Endothelial cell of umbilical vein (primary cell): ENCODE measurements around the gene THSD7A. TPM values are rescaled to one million over a fixed set of nuclear protein-coding genes. Genes with fewer than 3 reads are reported as not detected.

Source experiments
- BruUV-seq: library from RNA; stranded (reverse); fragments of 400-500 nt; replicated peaks from 2 replicates; lab custom pipeline; 2021; lab: Mats Ljungman, UMichigan
- CTCF ChIA-PET: fragments of 300-600, 350-600 bp; sonication (Branson Sonifier 250); formaldehyde crosslinking; loops from one replicate; lab custom pipeline; 2021; ENCODE audit warnings: antibody characterized with exemption, inconsistent platforms; lab: Charles Lee
- POLR2A ChIA-PET: fragments of 300-600, 350-600 bp; sonication (Branson Sonifier 250); formaldehyde crosslinking; loops from one replicate; lab custom pipeline; 2021; ENCODE audit warnings: antibody characterized with exemption, inconsistent platforms; lab: Charles Lee
- DNase-seq: peaks from one replicate; pipeline ENCODE4 v3.0.0-alpha.2; 2011; ENCODE audit warnings: low read depth, low spot score
- FAIRE-seq: peaks from 2 replicates; lab custom pipeline; 2011; peaks lifted over from hg19 to GRCh38; lab: Jason Lieb, UNC
- H2AFZ ChIP-seq: 2 replicates; pipeline ENCODE4 v1.6.0; 2012; ENCODE audit warnings: low read depth, low read length, control low read depth, inconsistent platforms
- H3K27ac ChIP-seq: 2 replicates; pipeline ENCODE4 v1.5.1; 2011; ENCODE audit warnings: low read depth, mild to moderate bottlenecking, control low read depth, low read length, moderate library complexity; ENCODE audit not compliant: insufficient read depth
- H3K27me3 ChIP-seq, 2 experiments: 2 replicates each; pipeline versions ENCODE4 v1.6.0 to v1.6.1; 2011; ENCODE audit warnings: low read length in 2 of 2, mixed read lengths in 1 of 2; ENCODE audit not compliant: control insufficient read depth in 2 of 2, insufficient read depth in 2 of 2
- H3K36me3 ChIP-seq, 2 experiments: 2 replicates in 1 of 2; 3 replicates in 1 of 2; pipeline ENCODE4 v1.5.1; 2011; ENCODE audit warnings: low read length in 2 of 2, mild to moderate bottlenecking in 1 of 2, moderate library complexity in 1 of 2; ENCODE audit not compliant: control insufficient read depth in 2 of 2, insufficient read depth in 2 of 2; ENCODE audit errors: extremely low read depth in 1 of 2
- H3K4me1 ChIP-seq: 3 replicates; pipeline ENCODE4 v1.5.1; 2011; ENCODE audit warnings: mild to moderate bottlenecking, low read length; ENCODE audit not compliant: control insufficient read depth, insufficient read depth; ENCODE audit errors: extremely low read depth
- H3K4me2 ChIP-seq: 2 replicates; pipeline ENCODE4 v1.6.1; 2011; ENCODE audit warnings: low read length, control low read depth, mixed read lengths; ENCODE audit not compliant: insufficient read depth
- H3K4me3 ChIP-seq, 3 experiments: fragments of 200-600 bp in 1 of 3; sonication (generic), shearing (Covaris generic) in 1 of 3; replicated peaks in 1 of 3; 2 replicates each; pipeline ENCODE4 v1.5.1; 2011 to 2016; ENCODE audit warnings: control low read depth in 3 of 3, low read length in 3 of 3, mild to moderate bottlenecking in 2 of 3, inconsistent platforms in 1 of 3, low read depth in 1 of 3, moderate library complexity in 1 of 3; ENCODE audit not compliant: insufficient read depth in 1 of 3
- H3K79me2 ChIP-seq: 2 replicates; pipeline ENCODE4 v1.6.0; 2012; ENCODE audit warnings: low read length, inconsistent platforms; ENCODE audit not compliant: control insufficient read depth, insufficient read depth
- H3K9ac ChIP-seq: replicated peaks from 2 replicates; pipeline ENCODE3; 2011; ENCODE audit warnings: low read length, control low read depth; ENCODE audit not compliant: insufficient read depth; ENCODE audit errors: extremely low read depth
- H3K9me1 ChIP-seq: replicated peaks from 3 replicates; pipeline ENCODE4 v1.6.0; 2011; ENCODE audit warnings: mild to moderate bottlenecking, low read length; ENCODE audit not compliant: control insufficient read depth, insufficient read depth; ENCODE audit errors: extremely low read depth
- H3K9me3 ChIP-seq: replicated peaks from 2 replicates; pipeline ENCODE4 v1.5.1; 2012; ENCODE audit warnings: low read length, inconsistent platforms; ENCODE audit not compliant: control insufficient read depth, insufficient read depth
- H4K20me1 ChIP-seq: replicated peaks from 2 replicates; pipeline ENCODE3; 2011; ENCODE audit warnings: mild to moderate bottlenecking, low read length; ENCODE audit not compliant: control insufficient read depth, insufficient read depth; ENCODE audit errors: extremely low read depth
- EZH2 ChIP-seq: IDR thresholded peaks from 2 replicates; pipeline ENCODE4 v1.6.1; 2012; ENCODE audit warnings: borderline replicate concordance, low read depth, mild to moderate bottlenecking, moderate library complexity, low read length, inconsistent platforms; ENCODE audit not compliant: severe bottlenecking
- FOS ChIP-seq: IDR thresholded peaks from 2 replicates; pipeline ENCODE4 v1.6.1; 2011; ENCODE audit warnings: mild to moderate bottlenecking, low read length, moderate library complexity, borderline replicate concordance; ENCODE audit not compliant: insufficient read depth
- GATA2 ChIP-seq: IDR thresholded peaks from 2 replicates; pipeline ENCODE4 v1.7.0; 2011; ENCODE audit warnings: low read depth, mild to moderate bottlenecking, moderate library complexity, mixed read lengths, low read length; ENCODE audit not compliant: insufficient read length, insufficient read depth
- JUN ChIP-seq: IDR thresholded peaks from 2 replicates; pipeline ENCODE4 v1.6.1; 2011; ENCODE audit warnings: borderline replicate concordance, low read depth; ENCODE audit not compliant: insufficient read length, insufficient read depth
- MYC ChIP-seq: IDR thresholded peaks from one replicate; pipeline ENCODE4 v1.6.1; 2011; ENCODE audit warnings: mild to moderate bottlenecking, low read depth, low read length
- POLR2A ChIP-seq: IDR thresholded peaks from 2 replicates; pipeline ENCODE4 v1.6.1; 2012; ENCODE audit warnings: low read depth, mild to moderate bottlenecking, control low read depth, low read length
- POLR2AphosphoS5 ChIP-seq: IDR thresholded peaks from 2 replicates; pipeline ENCODE4 v1.6.1; 2012; ENCODE audit warnings: low read depth, mild to moderate bottlenecking, control low read depth, low read length, moderate library complexity; ENCODE audit not compliant: insufficient read depth
- dilution Hi-C: fragments of 300-500 bp; cut with MboI; formaldehyde crosslinking; loops from one replicate; pipeline ENCODE4 v1.15.0; 2019; ENCODE audit warnings: low sequenced_read_pairs; ENCODE audit not compliant: extremely low pct_ligation_motif_present
- intact Hi-C: fragments of 100-400 bp; cut with micrococcal nuclease; formaldehyde crosslinking; loops from one replicate; pipeline ENCODE4 v1.10.0; 2022
- polyA plus RNA-seq, 4 experiments: library from polyadenylated mRNA; depleted of rRNA in 3 of 4; stranded (reverse) in 3 of 4; unstranded in 1 of 4; fragments of >200 nt; gene quantifications; 2 replicates each; pipeline versions ENCODE4 v1.2.1 to v1.2.3, GENCODE V29; 2011 to 2012; ENCODE audit warnings: missing spikeins in 1 of 4
- total RNA-seq: library from RNA; stranded (reverse); gene quantifications from 2 replicates; pipeline ENCODE4 v1.2.3, GENCODE V29; 2021
- TF ChIP-seq, protein P1 (sequence below): IDR thresholded peaks from 2 replicates; pipeline ENCODE4 v1.6.1; 2011; ENCODE audit not compliant: insufficient read depth, insufficient read length
- TF ChIP-seq, protein P2 (sequence below), 2 donors: IDR thresholded peaks; 1 replicate in 1 of 2; 2 replicates in 1 of 2; pipeline ENCODE4 v1.5.1; 2011; ENCODE audit warnings: low read length in 2 of 2, mild to moderate bottlenecking in 2 of 2, moderate library complexity in 2 of 2, control low read depth in 1 of 2, inconsistent platforms in 1 of 2, low read depth in 1 of 2; ENCODE audit not compliant: insufficient read depth in 1 of 2; ENCODE audit errors: extremely low read depth in 1 of 2

Gene THSD7A
- total and polyA plus RNA-seq, 2 donors (not counting 3 experiments of a cell fraction or from before 2014, with no cell fraction given), result 3.3 to 12.7 TPM

DNA sequence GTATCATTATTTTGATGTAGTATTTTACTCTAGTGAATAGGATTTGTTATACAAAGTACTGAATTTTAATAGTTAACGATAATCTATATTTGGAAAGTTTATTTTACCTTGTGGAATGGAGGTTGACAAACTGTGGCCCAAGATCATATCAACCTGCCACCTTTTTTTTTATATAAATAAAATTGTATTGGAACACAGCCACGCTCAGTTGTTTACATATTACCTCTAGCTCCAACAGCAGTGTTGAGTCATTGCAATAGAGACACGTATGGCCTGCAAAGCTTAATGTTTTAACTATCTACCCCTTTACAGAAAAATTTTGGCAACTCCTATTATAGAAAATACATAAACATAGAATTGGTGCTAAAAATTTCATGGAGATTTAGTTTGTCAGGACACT, 239.3 kb downstream of the THSD7A start:
- H3K4me1 ChIP-seq, result peaks cover 21% of the 10 kb centered on the region
- POLR2A ChIA-PET, result interaction anchor here (1.3 kb wide), 1 partner anchor 13 kb away, joined by 3 read pairs; no protein-coding TSS in a partner anchor

DNA sequence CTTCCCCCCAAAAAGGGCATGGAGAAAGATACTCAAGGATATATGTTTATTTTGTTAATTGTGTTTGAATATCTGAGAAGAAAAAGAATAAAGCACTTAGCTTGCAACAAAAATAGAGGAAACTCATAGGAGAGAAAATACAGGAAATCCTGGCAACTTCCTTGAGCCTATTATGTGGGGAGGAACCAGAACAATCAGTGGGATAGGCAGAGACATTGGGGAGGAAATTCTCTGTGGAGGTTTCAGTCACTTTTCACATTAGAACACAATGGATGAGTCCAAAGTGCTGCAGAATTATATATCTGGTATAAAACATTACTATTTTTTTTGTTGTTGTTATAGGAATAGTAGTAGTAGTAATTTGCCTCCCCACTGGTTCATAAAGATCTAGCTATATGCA, 240.1 kb downstream of the THSD7A start:
- Histone ChIP-seq H3K4me1 (peaks cover 21% of the 10 kb centered on the region), H3K27me3 (no peaks in the 10 kb centered on the region), H3K79me2 (no peaks in the 10 kb centered on the region), H3K36me3 (no peaks in the 10 kb centered on the region), H3K4me2 (peak overlapping the region; percentile 58), H4K20me1 (no peaks in the 10 kb centered on the region), H3K27ac (no peak overlapping the region), H3K9me1 (no peaks in the 10 kb centered on the region), H3K4me3 (no peak overlapping the region), H3K9ac (no peak overlapping the region), H2AFZ (no peak overlapping the region), H3K9me3 (no peaks in the 10 kb centered on the region)
- dilution Hi-C loops, result no loop called here
- ChIA-PET POLR2A (no interaction called here), CTCF (interaction anchor here (1.6 to 2.1 kb wide), 2 partner anchors 12 to 14 kb away, joined by 4 to 7 read pairs; no protein-coding TSS in a partner anchor)
- no TSS peak for BruUV-seq
- DNase-seq (peak; percentile 73), FAIRE-seq (peak; percentile 73)
- intact Hi-C loops, result loop anchor here (1.0 to 5.0 kb wide), 3 partner anchors 15 to 240 kb away; partner anchors contain the start of gene THSD7A
- TF ChIP-seq POLR2A (no peak), MYC (no peak), EZH2 (no peak), JUN (no peak), POLR2AphosphoS5 (no peak), FOS (no peak), GATA2 (no peak)
- TF ChIP-seq, protein P1, sequence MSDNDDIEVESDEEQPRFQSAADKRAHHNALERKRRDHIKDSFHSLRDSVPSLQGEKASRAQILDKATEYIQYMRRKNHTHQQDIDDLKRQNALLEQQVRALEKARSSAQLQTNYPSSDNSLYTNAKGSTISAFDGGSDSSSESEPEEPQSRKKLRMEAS, result no peak
- TF ChIP-seq, protein P2, sequence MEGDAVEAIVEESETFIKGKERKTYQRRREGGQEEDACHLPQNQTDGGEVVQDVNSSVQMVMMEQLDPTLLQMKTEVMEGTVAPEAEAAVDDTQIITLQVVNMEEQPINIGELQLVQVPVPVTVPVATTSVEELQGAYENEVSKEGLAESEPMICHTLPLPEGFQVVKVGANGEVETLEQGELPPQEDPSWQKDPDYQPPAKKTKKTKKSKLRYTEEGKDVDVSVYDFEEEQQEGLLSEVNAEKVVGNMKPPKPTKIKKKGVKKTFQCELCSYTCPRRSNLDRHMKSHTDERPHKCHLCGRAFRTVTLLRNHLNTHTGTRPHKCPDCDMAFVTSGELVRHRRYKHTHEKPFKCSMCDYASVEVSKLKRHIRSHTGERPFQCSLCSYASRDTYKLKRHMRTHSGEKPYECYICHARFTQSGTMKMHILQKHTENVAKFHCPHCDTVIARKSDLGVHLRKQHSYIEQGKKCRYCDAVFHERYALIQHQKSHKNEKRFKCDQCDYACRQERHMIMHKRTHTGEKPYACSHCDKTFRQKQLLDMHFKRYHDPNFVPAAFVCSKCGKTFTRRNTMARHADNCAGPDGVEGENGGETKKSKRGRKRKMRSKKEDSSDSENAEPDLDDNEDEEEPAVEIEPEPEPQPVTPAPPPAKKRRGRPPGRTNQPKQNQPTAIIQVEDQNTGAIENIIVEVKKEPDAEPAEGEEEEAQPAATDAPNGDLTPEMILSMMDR (IDR thresholded peaks at IDR 0.05; ENCODE audit: extremely low read depth in 1 of 2, insufficient read depth in 1 of 2, low read depth in 1 of 2, low read length in 2 of 2), result no peak

More for the DNA sequence above, 239.3 kb downstream of the THSD7A start:
- TF ChIP-seq EZH2 (no peak), FOS (peak; percentile 43)
- BruUV-seq, result no TSS peak
- Histone ChIP-seq H3K9me1 (no peaks in the 10 kb centered on the region), H3K9me3 (no peaks in the 10 kb centered on the region), H3K79me2 (no peaks in the 10 kb centered on the region), H3K4me3 (no peak overlapping the region), H3K36me3 (no peaks in the 10 kb centered on the region), H3K27ac (no peak overlapping the region), H3K4me2 (peak overlapping the region; percentile 58), H3K27me3 (no peaks in the 10 kb centered on the region), H4K20me1 (no peaks in the 10 kb centered on the region), H2AFZ (no peak overlapping the region), H3K9ac (no peak overlapping the region)
- intact Hi-C loops (loop anchor here (1.0 to 5.0 kb wide), 3 partner anchors 14 to 240 kb away; partner anchors contain the start of gene THSD7A), dilution Hi-C loops (no loop called here)
- CTCF ChIA-PET, result interaction anchor here (1.8 to 2.1 kb wide), 2 partner anchors 13 to 40 kb away, joined by 4 to 7 read pairs; no protein-coding TSS in a partner anchor
- DNase-seq, result peak; percentile 58
- no peak for FAIRE-seq
